Heart left ventricle (tissue), 16 donors: Measurements from ENCODE around the gene FAM120B. TPM values are rescaled to one million over a fixed set of nuclear protein-coding genes. Genes with fewer than 3 reads are reported as not detected.

Experiments
- ATAC-seq, 4 donors: fragments of 200-7000 bp; cut with Tn5 transposase; one replicate each; pipeline ENCODE4 v1.9.1; 2020 to 2022; ENCODE audit warnings: moderate library complexity in 4 of 4, mild to moderate bottlenecking in 3 of 4, moderate number of reproducible peaks in 1 of 4
- DNase-seq, 5 donors: peaks; one replicate each; pipeline ENCODE4 v3.0.0-alpha.2; 2020
- H3K27ac ChIP-seq, 12 donors: fragments of 200-600 bp; sonication (generic) in 4 of 12; one replicate each; pipeline versions ENCODE4 v1.5.0 to v1.8.0; 2016 to 2022; ENCODE audit warnings: mild to moderate bottlenecking in 2 of 12
- H3K27me3 ChIP-seq, 9 donors: fragments of 200-600 bp; sonication (generic) in 2 of 9; one replicate each; pipeline versions ENCODE4 v1.5.1 to v1.8.0; 2016 to 2022; ENCODE audit warnings: mild to moderate bottlenecking in 3 of 9
- H3K36me3 ChIP-seq, 9 donors: fragments of 200-600 bp; sonication (generic) in 2 of 9; one replicate each; pipeline versions ENCODE4 v1.5.0 to v1.8.0; 2018 to 2022; ENCODE audit warnings: mild to moderate bottlenecking in 2 of 9
- H3K4me1 ChIP-seq, 12 donors: fragments of 200-600 bp; sonication (generic) in 4 of 12; one replicate each; pipeline versions ENCODE4 v1.5.0 to v1.8.0; 2016 to 2022; ENCODE audit warnings: mild to moderate bottlenecking in 3 of 12
- H3K4me3 ChIP-seq, 12 donors: fragments of 200-600 bp; sonication (generic) in 4 of 12; one replicate each; pipeline versions ENCODE4 v1.5.0 to v1.8.0; 2017 to 2022; ENCODE audit warnings: mild to moderate bottlenecking in 9 of 12, moderate library complexity in 4 of 12
- H3K9me3 ChIP-seq, 12 donors: fragments of 200-600 bp; sonication (generic) in 4 of 12; one replicate each; pipeline versions ENCODE4 v1.5.0 to v1.8.0; 2016 to 2022; ENCODE audit warnings: mild to moderate bottlenecking in 1 of 12
- CTCF ChIP-seq, 12 donors: fragments of 200-600 bp; sonication (generic) in 4 of 12; IDR thresholded peaks; one replicate each; pipeline versions ENCODE4 v1.5.0 to v1.8.0; 2018 to 2022; ENCODE audit warnings: antibody characterized with exemption in 12 of 12, mild to moderate bottlenecking in 5 of 12
- POLR2A ChIP-seq, 2 donors: fragments of 450-650 bp; IDR thresholded peaks; one replicate each; pipeline ENCODE4 v1.6.1; 2017; ENCODE audit warnings: antibody characterized with exemption in 2 of 2, mild to moderate bottlenecking in 2 of 2, moderate library complexity in 2 of 2
- WGBS, 4 donors: extraction: QIAGEN DNeasy Blood & Tissue Kit in 2 of 4; methylation state at CpG; one replicate each; pipeline versions ENCODE4 v1.1.5 to v1.1.7; 2013 to 2018; 5-methylcytosine and 5-hydroxymethylcytosine counted together
- intact Hi-C, 10 donors: fragments of 100-400 bp; cut with DNase I; formaldehyde crosslinking; loops; one replicate each; pipeline versions ENCODE4 v1.11.1 to v1.14.2; 2022
- polyA plus RNA-seq, 2 donors: library from polyadenylated mRNA; stranded (reverse); fragments of 200-250 nt; gene quantifications; one replicate each; pipeline ENCODE4 v1.2.3, GENCODE V29; 2013
- total RNA-seq, 9 donors: library from RNA; depleted of rRNA in 2 of 9; stranded (reverse); fragments of >200 nt in 2 of 9; fragmentation: NEBNext Ultra II Directional in 3 of 9; extraction: Animal tissue kit (Norgen Biotek cat#: 25700) in 3 of 9; gene quantifications; one replicate each; pipeline versions ENCODE4 v1.1.0 to v1.2.4, GENCODE V29; 2016 to 2023
- donor health status: ischemic (EF 13 %, LVEDD 7.1; RV severe dilation, severe dysfunction).
- donor health status: healthy with polysubstance abuse.
- donor health status: DM: no; HTN: yes; CAD: no.
- donor health status: DM: no; HTN: no; CAD: no.
- donor health status: ischemic (EF 25% LVEDD 6.9; RV normal size, moderate dysfunction).
- donor health status: ischemic (EF 25% LVEDD 5.7; RV mildly dilated, moderate dysfunction).
- donor health status: healthy.
- donor health status: DM: yes; HTN: yes; CAD: no.
- donor health status: ischemic (EF 35%, LVEDD 5.7; RV mildly dilated, moderate dysfunction).
- donor health status: nonischemic (EF 11% LVEDD 7.7; RV severe dilation, severe dysfunction).
- donor health status: DM: yes; HTN: yes; CAD: no.
- donor health status: PGD.
- donor health status: ischemic (EF 29% LVEDD 5.4; RV normal size, mild dysfunction).
- donor health status: nonischemic (EF 23%, LVEDD 6.1; RV moderate dilation, normal function).

FAM120B gene
- total and polyA plus RNA-seq, 11 donors, result 6.6 to 29.4 (median 18.5) TPM

DNA sequence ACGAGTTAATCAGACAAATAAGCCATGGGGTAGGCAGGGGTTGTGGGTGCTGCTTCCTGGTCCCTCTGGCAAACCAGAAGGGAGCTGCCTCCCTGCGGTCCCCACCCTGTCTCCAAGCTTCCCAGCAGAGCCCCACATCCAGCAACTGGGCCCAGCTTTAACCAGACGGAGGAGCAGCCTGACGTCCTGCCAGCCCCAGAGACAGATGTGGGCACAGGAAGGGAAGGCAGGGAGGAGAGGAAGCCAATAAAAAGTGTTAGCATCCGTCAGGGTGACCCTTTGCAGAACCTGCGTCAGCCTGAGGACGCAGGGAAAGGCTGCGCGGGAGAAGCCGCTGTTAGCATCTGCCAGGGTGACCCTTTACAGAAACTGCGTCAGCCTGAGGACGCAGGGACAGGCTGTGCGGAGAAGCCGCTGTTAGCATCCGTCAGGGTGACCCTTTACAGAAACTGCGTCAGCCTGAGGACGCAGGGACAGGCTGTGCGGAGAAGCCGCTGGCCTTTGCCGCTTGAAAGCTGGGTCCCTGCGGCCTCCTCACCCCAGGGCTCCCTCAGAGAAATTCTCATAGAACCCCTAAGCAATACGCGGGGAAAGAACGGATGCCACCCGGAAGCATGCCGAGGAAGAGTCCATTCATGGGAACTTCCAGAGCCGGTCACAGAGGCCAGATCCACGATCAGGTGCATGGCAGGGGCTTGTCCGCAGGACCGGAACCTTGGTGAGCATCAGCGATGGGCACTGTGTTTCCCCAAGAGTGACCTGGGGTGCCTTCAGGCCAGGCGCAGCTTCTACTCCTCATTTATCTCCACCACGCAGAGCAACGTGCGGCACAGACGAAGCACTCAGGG, 31.6 kb upstream of the FAM120B start:
- no peak overlapping the region for H3K27ac ChIP-seq
- DNase-seq (peak in 2 of 5 donors; percentile 19), ATAC-seq (peak in 1 of 4 donors; percentile 29)
- TF ChIP-seq CTCF (IDR thresholded peaks at IDR 0.05) (no peak), POLR2A (IDR thresholded peaks at IDR 0.05) (no peak)
- no peak overlapping the region for H3K4me3 ChIP-seq
- H3K4me1 ChIP-seq, result peaks cover 7 to 59% (median 36%) of the 10 kb centered on the region in 12 donors
- H3K27me3 ChIP-seq, result no peaks in the 10 kb centered on the region
- no peaks in the 10 kb centered on the region for H3K9me3 ChIP-seq
- H3K36me3 ChIP-seq, result no peaks in the 10 kb centered on the region
- 77 to 85% (median 83%) methylated on average over 35 to 36 of the region's 36 CpGs for WGBS, 4 donors
- intact Hi-C loops, result loop anchor here in 4 of 10 donors (5.0 to 10.0 kb wide), 4 partner anchors 98 to 120 kb away; no protein-coding TSS in a partner anchor

GRCh38 chr6:170276369-170277057, 30.0 kb upstream of the FAM120B start:
- intact Hi-C loops, result loop anchor here in 3 of 10 donors (5.0 to 10.0 kb wide), 3 partner anchors 109 to 122 kb away; no protein-coding TSS in a partner anchor
- TF ChIP-seq CTCF (IDR thresholded peaks at IDR 0.05) (peak in 1 of 12 donors; percentile 7), POLR2A (IDR thresholded peaks at IDR 0.05) (no peak)
- 31 to 50% (median 33%) methylated on average over 27 to 29 of the region's 29 CpGs for WGBS, 4 donors
- Histone ChIP-seq H3K27ac (peak overlapping the region; percentile 3 to 86 (median 75)), H3K27me3 (no peaks in the 10 kb centered on the region), H3K9me3 (no peaks in the 10 kb centered on the region), H3K36me3 (no peaks in the 10 kb centered on the region), H3K4me1 (peaks cover 7 to 70% (median 37%) of the 10 kb centered on the region in 12 donors), H3K4me3 (peak overlapping the region in 8 of 12 donors; percentile 6 to 34 (median 15))
- peak; percentile 76 to 87 (median 83) for DNase-seq
- ATAC-seq, result peak; percentile 66 to 78 (median 72)

- ATAC-seq, result peak in 1 of 4 donors; percentile 19
- no peaks in the 10 kb centered on the region for H3K27me3 ChIP-seq
- WGBS, 4 donors, result 74 to 84% (median 80%) methylated on average over 8 of the region's 8 CpGs
- H3K4me3 ChIP-seq, result no peak overlapping the region
- H3K27ac ChIP-seq, result peak overlapping the region in 6 of 12 donors; percentile 9 to 78 (median 40)
- H3K9me3 ChIP-seq, result no peaks in the 10 kb centered on the region
- H3K4me1 ChIP-seq, result peaks cover 7 to 70% (median 37%) of the 10 kb centered on the region in 12 donors
- H3K36me3 ChIP-seq, result peaks cover 0 to 14% (median 9%) of the 10 kb centered on the region in 9 donors
- TF ChIP-seq POLR2A (IDR thresholded peaks at IDR 0.05) (no peak), CTCF (IDR thresholded peaks at IDR 0.05) (no peak)
- no peak for DNase-seq
- intact Hi-C loops, result loop anchor here in 3 of 10 donors (5.0 to 10.0 kb wide), 3 partner anchors 111 to 123 kb away; no protein-coding TSS in a partner anchor
Measured at GRCh38 chr6:170277893-170278742, 28.4 kb upstream of the FAM120B start.
